ENCODE data around the gene NRF1.
"Not testable (repeated sequence)": the region's sequence is repeated elsewhere in the genome, so short reads cannot be mapped to it uniquely, and the experiment has no call there.

The NRF1 gene

DNA sequence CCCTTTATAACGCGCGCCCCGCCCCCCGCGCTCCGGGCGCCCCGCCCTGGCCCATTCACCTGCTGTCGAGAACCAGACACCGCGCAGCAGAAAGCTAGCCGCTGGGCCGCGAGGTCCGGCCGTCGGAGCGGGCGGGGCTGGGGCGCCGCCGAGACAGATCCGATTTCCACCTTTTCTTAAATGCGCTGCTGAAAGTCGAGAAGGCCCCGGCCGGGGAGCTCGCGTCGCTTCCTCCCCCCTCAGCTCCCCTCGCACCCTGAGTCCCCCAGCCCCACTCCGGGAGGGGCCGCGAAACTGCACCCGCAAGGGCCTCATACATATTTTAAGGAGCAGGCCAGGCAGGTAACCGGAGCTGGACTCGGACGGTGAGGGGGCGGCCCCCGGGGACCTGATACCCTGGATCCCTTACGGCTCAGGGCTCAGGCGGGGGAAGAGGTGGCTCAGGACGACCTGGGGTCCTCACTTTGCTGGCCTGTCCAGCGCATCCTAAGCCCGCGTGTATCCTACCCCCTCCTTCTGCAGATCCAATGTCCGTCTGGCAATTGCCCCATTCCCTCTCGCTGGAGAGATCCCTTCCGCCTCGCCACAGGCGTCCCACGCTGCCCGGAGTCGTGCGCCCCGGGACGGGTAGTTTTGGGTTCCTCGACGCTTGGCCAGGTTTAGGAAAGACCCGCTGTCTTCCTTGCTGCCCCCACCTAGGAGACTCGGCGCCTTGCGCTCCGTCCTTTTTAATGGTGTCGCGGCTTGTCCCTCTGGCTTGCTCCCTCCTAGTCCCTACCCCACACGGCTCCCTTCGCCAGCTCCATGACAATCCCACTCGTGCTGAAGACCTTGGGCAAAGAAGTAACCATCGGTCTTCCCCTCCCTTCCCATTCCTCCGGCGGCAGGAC, 170.7 kb downstream of the NRF1 start:
- DNase-seq (ENCODE audit: low read depth in 2 of 2) = no peak

DNA sequence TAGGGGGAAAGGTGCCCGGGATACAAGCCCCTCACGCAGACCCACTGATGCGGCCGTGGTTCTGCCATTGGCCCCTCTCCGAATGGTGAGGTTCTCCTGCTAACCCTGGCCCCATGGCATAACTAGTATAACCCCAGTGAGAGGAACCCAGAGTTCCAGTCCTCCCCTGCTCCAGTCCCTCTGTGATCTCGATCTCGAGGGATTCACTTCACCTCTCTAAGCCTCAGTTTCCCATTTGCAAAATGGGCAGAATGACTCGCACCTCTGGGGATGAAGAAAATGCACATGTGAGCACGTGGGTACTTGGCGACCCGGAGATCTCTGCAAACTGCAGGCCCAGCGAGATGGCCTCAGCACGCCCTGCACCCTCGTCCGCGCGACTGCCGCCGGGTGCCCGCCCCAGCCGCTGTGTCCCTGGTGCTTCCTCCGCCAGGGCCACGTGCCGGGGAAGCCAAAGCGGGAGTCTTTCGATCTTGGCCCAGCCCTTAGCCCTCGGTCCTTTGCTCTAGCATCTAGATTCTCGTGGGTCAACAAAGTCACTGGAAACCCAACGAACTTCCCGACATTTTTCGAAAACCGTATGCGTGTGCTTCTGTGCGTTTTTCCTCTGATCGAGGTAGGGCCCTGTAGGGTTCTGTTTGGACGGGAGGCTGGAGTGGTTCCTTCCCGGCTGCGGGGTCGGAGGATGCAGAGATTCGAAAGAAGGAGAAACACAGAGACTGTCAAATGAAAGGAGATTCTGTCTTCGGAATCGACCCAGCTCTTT, 171.5 kb downstream of the NRF1 start:
- DNase-seq (ENCODE audit: low read depth in 2 of 2) = no peak

DNA sequence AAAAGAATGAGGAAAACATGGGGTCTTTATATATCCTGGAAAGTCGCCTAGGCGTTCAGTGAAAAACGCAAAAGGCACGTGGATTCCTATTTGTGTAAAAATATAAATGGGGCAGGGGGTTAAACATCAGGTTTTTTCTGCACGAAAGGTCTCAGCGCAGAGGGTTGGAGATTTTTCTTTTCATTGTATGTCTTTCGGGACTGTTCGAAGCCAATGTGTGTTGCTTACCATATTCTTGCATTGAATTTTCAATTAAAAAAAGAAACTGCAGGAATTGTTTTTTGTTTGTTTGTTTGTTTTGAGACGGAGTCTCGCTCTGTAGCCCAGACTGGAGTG, 172.0 kb downstream of the NRF1 start:
- DNase-seq (ENCODE audit: low read depth in 2 of 2) = no peak

DNA sequence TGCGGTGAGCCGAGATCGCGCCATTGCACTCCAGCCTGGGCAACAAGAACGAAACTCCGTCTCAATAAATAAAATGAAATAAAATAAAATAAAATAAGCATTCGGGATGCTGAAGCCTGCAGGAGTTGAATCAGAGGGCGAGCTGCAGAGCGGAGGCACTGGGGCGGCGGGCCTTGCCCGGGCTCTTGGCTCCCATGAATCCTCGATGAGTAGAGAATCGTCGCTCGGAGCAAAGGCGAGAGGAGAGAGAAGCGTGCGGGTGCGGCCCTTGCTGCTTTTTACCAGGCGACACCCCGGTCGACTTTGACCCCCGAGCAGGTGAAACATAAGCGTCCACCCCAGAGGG, 172.9 kb downstream of the NRF1 start:
- no peak for DNase-seq (ENCODE audit: low read depth in 2 of 2)

DNA sequence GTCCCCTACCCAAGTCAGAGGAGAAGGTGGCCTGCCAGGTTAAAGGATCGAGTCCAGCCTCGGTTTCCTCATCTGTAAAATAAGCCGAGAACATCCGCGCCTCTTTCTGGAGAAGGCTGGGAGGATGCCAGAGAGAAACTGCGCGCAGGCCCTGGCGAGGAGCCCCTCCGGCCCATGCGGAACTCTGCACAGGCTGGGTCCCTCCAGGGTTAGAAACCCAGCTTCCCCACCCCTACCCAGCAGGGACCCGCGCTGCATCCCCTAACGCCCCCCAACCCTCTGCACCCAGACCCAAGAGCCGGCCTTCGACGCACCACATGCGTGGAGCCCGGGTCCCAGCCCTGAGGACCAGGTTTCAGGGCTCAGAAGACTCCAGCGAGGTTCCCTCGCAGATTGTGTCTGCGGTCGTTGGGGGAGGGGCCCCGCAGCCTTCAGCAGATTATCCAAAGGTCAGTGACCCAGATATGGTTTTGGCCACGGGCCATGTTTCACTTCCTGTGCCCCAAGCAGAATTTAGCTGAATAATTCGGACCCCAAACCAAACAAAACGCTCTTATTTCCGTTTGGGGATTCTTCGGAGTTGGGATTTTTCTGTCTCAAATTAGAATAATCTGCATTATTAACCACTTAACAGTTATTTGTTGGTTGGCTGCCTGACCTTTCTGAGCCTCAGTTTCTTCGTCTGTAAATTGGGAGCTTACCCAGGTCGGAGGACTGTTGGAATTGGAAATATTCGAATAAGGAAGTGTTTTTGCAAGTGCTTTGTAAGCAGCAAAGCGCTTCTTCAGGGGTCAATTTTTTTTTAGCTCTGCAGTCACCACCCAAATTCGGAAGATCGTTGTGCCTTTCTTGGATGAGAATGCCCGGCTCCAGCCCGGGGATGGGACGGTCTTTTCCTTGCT, 173.5 kb downstream of the NRF1 start:
- DNase-seq (ENCODE audit: low read depth in 2 of 2) = no peak

DNA sequence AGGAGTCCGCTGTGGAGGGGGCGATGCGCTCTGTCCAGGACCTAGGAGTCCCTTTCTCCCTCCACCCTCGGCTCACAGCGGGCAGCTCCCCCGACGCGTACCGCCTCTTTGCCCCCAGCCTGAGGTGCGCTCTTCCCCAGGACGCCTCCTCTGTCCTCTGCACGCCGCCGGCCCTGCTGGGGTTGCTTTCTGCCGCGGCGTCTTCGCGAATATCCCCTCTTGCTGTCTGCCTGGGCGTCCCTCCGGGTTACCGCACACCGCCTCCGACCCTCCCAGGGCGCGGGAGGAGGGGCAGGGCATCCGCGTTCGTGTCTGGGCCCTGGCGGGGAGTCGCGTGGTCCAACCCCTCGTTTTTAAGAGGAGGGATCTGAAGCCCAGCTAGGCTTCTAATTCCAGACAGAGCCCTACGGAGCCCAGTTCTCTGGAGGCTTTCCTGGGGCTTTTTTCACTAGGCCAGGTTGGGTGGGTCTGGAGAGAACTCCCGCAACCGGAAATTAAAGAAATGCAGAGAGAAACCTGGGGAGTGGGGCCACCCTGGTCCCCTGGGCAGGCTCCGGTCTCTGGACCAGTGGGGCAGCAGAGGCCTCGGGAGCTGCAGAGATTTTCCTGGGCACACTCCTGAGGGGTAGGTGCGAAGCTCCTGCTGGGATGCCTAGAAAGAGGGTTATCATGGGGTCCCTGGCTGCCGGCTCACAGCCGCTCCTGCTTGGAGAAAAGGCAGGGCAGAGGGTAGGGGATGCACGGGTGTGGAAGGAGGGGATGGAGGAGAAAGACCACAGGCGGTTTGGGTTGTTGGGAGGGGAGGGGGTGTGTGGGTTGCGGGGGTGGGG, 174.4 kb downstream of the NRF1 start:
- no peak for DNase-seq (ENCODE audit: low read depth in 2 of 2)

DNA sequence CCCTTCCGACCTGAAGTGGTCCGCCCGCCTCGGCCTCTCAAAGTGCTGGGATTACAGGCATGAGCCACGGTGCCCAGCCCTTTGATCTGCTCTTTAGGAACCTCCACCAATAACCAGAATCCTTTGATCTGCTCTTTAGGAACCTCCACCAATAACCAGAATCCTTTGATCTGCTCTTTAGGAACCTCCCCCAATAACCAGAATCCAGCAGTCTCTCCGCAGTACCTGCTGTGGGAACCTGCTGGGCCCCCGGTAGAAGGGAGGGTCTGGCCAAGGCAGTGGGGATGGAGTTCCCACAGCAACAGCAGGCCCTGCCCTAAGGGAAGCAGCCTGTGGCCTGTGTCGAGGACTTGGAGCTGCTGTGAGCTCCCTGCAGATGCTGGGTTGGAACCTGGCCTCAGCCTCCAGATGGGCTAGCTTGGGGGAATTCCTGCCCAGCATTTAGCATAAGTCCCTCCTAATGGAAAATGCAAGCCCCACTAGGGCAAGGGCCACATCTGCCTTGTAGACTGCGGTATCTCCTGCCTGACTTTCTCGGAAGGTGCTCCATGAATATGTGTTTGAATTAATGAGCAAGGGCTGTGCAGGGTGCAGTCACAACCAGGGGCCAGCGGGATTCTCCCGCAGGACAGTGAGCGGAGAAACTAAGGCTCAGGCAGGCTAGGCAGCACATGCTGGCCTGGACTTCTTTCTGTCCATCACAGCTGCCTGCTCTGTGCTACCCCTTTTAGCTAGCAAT, 175.5 kb downstream of the NRF1 start:
- DNase-seq (ENCODE audit: low read depth in 2 of 2) = no peak

DNA sequence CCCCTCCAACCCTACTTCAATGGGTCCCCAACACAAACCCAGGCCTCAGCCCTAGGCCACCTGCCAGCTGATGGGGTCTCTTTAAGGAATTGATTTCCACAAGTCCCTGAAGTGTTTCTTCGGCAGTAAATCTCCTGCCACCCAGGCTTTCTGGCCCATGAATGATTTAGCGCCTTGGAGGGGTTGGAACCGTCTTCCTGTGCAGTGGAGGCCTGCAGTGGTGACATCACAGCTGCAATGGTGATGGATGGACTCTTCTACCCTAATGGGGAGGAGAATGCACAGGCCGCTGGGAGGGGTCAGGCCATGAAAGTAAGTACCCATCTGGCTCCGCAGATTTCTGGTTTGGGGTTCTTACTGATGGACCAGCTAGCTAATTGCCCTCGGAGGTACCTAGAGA, 177.5 kb downstream of the NRF1 start:
- DNase-seq (ENCODE audit: low read depth in 2 of 2) = no peak

DNA sequence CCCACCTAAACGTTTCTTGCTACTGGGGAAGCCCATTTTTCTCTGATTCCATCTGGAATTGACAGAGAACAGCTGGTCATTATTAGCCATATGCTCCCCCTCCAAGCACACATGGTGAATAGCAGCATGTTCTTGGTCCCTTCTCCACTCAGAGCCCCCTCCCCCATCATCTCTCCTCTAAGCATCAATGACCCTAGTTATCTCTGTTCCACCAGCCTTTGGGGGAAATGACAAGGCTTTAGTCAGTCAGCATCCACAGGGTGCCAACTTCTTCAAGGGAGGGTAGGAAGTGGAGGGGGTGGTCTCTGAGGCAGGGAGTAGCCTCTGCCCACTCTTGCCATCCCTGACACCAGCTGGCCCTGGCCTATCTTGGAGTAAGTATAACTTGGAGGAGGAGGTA, 178.1 kb downstream of the NRF1 start:
- no peak for DNase-seq (ENCODE audit: low read depth in 2 of 2)

DNA sequence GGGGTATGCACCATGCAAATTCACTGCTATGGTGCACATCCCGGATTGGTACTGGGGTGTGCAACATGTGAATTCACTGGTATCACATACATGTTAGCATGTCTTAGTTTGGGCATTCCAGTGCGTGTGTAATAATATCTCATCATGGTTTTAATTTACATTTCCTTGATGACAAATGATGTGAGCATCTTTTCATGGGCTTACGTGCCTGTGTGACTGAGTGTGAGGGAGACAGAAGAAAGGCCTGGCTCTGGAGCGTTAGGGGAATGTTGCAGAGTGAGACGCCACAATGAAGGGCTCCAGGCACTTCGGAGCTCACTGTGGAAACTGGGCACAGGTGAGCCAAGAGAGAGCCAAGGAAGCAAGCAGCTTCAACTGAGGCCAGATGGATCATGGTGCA, 178.6 kb downstream of the NRF1 start:
- no peak for DNase-seq (ENCODE audit: low read depth in 2 of 2)

DNA sequence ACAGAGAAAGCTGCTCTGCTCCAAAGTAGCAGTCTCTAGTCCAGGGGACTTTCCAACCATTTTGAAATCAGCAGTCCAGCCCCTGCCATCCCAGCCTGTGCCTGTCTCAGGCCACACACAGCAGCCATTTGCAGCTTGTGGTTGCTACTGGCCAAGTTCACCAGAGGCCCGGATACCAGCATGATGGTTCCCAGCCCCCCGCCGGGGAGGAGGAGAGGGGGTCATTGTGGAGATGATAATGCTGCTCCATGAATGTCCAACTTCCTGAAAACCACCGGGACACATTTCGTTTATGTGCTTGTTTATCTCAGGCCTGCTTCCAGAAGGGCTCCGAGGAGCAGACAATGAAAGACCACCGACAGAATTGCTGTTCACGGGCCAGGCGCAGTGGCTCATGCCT, 181.2 kb downstream of the NRF1 start:
- DNase-seq (ENCODE audit: low read depth in 2 of 2) = no peak

DNA sequence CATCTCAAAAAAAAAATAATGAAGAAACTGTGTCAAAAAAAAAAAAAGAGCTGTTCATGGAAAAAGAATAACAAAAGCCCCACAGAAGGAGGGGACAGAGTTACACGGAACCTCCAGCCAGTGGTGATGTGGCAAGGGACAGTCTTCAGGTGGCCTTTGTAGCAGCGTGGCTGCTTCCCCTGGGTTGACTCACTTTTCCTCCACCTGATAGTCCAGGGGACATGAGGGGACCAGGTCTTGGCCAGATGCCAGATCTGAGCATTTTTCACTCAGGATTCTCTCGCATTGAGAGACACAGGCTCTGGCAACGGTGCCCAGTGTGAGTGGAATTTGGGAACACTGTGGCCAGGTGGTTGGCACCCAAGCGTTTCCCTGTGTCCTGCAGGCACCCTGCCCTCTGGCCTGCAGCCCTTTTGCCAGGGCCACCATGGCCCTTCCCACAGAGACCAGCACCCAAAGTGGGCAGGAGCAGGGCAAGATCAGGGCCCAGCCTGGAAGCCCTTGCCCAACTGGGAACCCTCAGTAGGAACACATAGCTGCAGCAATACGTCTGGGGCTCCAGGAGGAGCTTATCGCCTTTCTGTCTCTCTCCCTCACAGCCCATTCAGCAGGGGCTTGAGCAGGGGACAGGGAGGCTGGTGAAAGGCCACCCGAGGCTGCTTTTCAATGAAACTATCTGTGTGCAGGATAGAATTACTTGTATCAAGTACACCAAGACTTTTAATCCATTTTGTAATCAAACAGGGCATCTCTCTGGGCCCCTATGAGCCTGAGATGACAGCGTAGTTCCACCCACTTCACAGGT, 182.2 kb downstream of the NRF1 start:
- no peak for DNase-seq (ENCODE audit: low read depth in 2 of 2)

DNA sequence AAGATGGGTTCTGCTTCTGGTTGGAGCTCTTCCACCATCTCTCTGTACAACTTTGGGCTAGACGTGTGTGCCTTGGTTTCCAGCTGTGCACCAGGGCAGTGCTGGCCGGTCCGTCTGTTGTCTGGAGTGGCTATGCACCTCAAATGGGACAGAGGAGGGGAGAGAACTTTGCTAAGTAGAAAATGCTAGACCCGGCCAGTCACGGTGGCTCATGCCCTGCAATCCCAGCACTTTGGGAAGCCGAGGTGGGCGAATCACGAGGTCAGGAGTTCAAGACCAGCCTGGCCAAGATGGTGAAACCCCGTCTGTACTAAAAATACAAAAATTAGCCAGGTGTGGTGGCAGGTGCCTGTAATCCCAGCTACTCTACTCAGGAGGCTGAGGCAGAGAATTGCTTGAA, 182.9 kb downstream of the NRF1 start:
- DNase-seq (ENCODE audit: low read depth in 2 of 2) = not testable (repeated sequence)

DNA sequence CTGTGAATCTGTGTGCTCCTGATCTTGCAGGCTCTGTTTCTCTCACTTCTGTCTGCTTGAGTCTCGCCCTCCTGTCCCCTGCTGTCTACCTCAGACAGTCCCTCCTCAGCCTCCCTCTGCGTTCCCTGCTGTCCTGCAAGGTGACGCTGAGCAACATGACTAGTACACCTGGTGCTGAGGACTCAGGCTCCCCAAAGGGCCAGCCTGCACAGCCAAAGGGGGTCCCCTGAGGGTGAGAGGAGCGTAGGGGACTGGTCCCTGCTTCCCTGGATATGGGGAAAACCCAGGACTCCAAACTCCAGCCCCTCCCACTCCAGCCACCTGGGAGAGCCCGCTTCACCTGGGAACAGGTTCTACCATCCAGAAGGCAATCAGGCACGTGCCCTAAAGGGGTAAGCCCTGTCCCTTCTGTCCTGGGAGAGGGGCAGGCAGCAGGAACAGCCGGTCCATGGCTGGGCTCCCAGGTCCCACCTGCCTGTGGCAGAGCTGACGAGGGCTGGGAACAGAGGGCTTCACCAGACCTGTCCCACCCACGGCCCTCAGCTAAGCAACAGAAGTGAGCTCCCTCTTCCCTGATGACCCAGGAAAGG, 184.8 kb downstream of the NRF1 start:
- DNase-seq (ENCODE audit: low read depth in 2 of 2) = no peak

DNA sequence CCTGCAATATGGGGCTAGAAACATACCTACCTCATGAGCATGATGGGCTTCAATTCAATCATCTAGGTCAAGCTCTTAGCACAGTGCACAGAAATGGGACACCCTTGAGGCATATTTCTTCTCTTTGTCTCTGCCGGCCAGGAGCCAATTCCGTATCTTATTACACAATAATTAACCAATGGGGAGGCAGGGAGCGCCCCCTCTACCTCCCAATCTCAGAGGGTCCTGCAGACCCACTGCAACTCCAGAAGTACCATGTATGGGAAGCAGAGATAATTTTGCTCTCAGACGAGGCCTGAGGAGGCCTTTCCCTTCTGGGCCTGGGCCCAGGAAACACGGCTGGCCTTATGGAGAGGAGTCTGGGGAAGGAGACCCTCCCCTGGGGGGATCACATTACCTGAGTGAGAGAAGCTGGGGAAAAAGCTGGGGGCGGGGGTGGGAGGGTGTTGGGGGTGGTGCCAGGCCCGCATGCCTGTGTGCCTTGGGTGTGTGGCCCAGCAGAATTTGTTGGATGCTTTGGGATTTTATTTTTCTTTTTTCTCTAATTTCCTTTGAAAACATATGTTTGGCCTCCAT, 185.8 kb downstream of the NRF1 start:
- no peak for DNase-seq (ENCODE audit: low read depth in 2 of 2)

DNA sequence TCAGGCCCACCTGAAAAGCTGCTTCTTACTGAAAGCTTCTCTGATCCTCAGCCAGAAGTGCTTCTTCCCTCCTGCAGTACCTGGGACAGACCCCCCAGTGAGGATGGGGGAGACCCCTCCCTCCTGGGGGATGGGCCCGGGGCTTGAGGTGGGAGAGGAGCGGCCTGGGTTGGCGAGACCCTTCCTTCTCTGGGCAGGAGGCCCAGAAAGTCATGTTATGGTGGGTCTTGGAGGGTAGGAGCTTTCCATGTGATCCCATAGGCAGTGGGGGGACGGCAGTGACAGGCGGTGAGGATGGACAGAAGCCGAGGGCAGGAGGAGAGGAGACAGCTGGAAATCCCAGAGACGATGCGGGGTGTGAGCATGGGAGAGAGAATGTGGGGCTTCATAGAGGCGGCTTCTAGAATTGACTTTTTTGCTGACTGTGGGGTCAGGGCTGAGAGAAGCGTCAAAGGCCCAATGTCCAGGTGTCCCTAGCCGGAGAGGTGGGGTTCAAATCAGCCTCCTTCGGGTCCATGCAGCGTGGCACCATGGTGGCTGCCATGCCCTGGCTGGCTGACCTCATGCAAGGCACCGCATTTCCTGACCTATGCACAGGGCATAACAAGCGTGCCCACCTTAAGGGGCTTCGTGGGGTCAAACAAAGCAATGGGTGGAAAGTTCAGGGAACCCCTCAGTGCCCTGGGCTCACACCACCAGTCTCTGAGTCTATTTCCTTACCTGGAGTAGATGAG, 187.3 kb downstream of the NRF1 start:
- no peak for DNase-seq (ENCODE audit: low read depth in 2 of 2)

DNA sequence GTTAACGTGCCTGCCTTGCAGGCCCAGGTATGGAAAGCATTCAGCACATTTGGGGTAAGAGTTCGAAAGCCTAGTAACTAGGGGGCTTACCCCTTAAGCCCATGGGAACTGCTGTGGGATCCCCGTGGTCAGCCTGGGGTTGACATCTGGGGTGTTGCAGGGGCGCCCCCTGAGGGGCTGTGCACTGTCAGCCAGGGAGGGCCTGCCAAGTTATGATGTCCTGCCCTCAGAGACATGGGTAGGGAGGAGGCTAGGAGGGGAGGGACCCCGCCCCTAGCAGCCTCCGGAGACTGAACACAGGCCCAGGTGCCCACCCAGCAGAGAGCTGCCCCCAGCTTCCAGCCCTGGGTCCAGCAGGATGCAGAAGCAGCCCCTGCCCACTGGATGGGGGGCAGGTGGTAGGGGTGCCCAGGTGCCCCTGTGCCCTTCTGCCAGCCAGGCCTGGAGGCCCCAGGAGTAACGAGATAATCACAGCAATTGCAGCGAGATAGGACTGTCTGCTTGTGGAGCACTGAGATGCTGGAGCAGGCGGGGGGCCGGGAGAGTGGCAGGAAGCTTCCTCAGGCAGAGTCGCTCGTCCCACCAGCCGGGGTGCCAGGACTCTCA, 187.9 kb downstream of the NRF1 start:
- DNase-seq (ENCODE audit: low read depth in 2 of 2) = no peak

DNA sequence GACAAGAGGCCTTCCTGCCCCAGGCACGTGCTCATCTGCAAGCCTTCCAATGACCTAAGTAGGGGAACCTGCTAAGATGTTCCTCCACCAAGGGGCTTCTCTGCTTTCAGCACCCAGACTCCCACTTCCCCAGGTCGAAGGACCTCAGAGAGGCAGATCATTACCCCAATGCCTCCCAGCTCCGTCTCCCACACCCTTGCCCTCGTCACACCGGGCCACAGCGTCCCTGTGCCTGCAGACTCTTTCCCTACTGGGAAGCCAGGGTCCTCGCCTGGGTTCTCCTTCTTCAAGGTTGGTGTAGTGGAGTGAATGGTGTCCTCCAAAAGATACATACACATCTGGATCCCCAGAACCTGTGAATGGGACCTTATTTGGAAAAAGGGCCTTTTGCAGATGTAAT, 189.4 kb downstream of the NRF1 start:
- DNase-seq (ENCODE audit: low read depth in 2 of 2) = no peak
